RWPE2 (cell line): ENCODE results near the gene COL4A2.

ENCODE experiments used
- ATAC-seq: fragments of 200-7000 bp; cut with Tn5 transposase; 3 replicates; pipeline ENCODE4 v1.9.1; 2021; ENCODE audit warnings: low read depth
- DNase-seq: peaks from one replicate; pipeline ENCODE4 v3.0.0-alpha.2; 2020; ENCODE audit warnings: low spot score
- H3K27ac ChIP-seq: fragments of 450-650 bp; 2 replicates; pipeline ENCODE4 v1.5.1; 2017; ENCODE audit warnings: mild to moderate bottlenecking; ENCODE audit not compliant: poor library complexity, severe bottlenecking
- H3K27me3 ChIP-seq: fragments of 250-450 bp; sonication (Bioruptor Pico); 2 replicates; pipeline ENCODE4 v1.5.1; 2021; ENCODE audit warnings: mild to moderate bottlenecking, moderate library complexity; ENCODE audit not compliant: insufficient read depth, poor library complexity, severe bottlenecking
- H3K36me3 ChIP-seq: fragments of 250-450 bp; sonication (Bioruptor Pico); 2 replicates; pipeline ENCODE4 v1.5.1; 2020; ENCODE audit warnings: low read depth, mild to moderate bottlenecking, moderate library complexity
- H3K4me1 ChIP-seq: fragments of 250-450 bp; sonication (Bioruptor Pico); 2 replicates; pipeline ENCODE4 v1.5.1; 2021; ENCODE audit warnings: mild to moderate bottlenecking, moderate library complexity; ENCODE audit not compliant: insufficient read depth, poor library complexity, severe bottlenecking
- H3K4me3 ChIP-seq: fragments of 250-450 bp; sonication (Bioruptor Pico); 2 replicates; pipeline ENCODE4 v1.5.1; 2021; ENCODE audit warnings: mild to moderate bottlenecking, moderate library complexity; ENCODE audit not compliant: severe bottlenecking
- H3K9me3 ChIP-seq: fragments of 250-450 bp; sonication (Bioruptor Pico); 2 replicates; pipeline ENCODE4 v1.5.1; 2021; ENCODE audit warnings: mild to moderate bottlenecking, moderate library complexity; ENCODE audit not compliant: severe bottlenecking
- TF ChIP-seq, protein P1 (sequence below): fragments of 450-650 bp; IDR thresholded peaks from one replicate; pipeline ENCODE4 v1.5.1; 2017; ENCODE audit warnings: mild to moderate bottlenecking, moderate library complexity; ENCODE audit not compliant: poor library complexity, severe bottlenecking

Gene COL4A2

DNA sequence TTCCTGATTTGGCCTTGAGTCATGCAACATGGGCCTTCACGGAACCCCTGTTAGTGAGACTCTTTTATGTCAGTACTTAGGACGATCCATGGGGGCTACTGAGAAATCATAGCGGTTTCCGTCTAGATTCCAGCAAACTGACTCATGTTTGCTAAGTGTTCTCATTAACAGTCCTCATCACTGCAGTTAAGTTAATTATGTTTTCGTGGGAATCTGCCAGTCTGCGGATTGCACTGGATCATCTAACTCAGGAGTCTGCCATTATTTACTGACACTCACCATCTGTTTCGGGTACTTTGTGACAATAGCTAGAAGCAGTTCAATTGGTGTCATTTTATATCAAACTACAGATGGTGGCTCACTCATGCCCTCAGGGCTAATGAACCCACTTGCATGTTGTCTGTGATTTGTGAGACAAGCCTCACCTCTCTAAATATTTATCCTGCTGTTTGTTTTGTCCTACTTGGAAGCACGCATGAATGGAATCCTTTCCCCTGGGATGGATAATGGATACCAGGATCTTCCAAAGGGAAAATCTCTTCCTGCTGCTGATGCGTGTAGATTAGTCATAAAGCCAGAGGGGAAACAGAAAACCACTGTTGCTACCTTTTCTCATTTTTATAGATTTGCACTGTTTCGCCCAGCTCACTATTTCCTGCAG, 192.7 kb downstream of the COL4A2 start:
- H3K4me1 ChIP-seq = no peaks in the 10 kb centered on the region
- no peak overlapping the region for H3K4me3 ChIP-seq
- no peaks in the 10 kb centered on the region for H3K27me3 ChIP-seq
- H3K27ac ChIP-seq = no peak overlapping the region
- no peaks in the 10 kb centered on the region for H3K9me3 ChIP-seq
- DNase-seq (no peak), ATAC-seq (no peak)
- H3K36me3 ChIP-seq = peaks cover 82% of the 10 kb centered on the region
- TF ChIP-seq, protein P1, sequence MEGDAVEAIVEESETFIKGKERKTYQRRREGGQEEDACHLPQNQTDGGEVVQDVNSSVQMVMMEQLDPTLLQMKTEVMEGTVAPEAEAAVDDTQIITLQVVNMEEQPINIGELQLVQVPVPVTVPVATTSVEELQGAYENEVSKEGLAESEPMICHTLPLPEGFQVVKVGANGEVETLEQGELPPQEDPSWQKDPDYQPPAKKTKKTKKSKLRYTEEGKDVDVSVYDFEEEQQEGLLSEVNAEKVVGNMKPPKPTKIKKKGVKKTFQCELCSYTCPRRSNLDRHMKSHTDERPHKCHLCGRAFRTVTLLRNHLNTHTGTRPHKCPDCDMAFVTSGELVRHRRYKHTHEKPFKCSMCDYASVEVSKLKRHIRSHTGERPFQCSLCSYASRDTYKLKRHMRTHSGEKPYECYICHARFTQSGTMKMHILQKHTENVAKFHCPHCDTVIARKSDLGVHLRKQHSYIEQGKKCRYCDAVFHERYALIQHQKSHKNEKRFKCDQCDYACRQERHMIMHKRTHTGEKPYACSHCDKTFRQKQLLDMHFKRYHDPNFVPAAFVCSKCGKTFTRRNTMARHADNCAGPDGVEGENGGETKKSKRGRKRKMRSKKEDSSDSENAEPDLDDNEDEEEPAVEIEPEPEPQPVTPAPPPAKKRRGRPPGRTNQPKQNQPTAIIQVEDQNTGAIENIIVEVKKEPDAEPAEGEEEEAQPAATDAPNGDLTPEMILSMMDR = no peak

DNA sequence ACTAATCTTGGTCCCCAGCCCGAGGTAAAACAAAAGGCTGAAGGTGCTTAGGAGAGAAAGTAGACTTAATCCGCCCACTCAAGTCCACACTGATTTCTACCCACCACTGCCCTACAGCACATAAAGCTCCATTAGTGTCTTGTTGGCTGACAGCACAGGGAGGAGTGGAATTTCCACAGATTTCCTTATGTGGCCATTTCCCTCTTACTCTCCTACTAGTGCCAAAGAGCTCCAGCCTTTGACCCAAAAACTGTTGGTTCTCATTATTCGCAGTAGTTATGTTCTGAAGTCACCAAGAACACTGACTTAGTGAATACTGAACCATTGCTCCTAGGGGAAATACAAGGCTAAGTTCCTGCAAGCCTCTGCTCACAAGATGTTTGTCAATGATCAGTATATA, 193.3 kb downstream of the COL4A2 start:
- H3K4me1 ChIP-seq = no peaks in the 10 kb centered on the region
- H3K4me3 ChIP-seq = no peak overlapping the region
- no peak for ATAC-seq
- no peak for DNase-seq
- no peaks in the 10 kb centered on the region for H3K27me3 ChIP-seq
- no peak overlapping the region for H3K27ac ChIP-seq
- H3K9me3 ChIP-seq = no peaks in the 10 kb centered on the region
- H3K36me3 ChIP-seq = peaks cover 78% of the 10 kb centered on the region
- TF ChIP-seq, protein P1 = no peak

DNA sequence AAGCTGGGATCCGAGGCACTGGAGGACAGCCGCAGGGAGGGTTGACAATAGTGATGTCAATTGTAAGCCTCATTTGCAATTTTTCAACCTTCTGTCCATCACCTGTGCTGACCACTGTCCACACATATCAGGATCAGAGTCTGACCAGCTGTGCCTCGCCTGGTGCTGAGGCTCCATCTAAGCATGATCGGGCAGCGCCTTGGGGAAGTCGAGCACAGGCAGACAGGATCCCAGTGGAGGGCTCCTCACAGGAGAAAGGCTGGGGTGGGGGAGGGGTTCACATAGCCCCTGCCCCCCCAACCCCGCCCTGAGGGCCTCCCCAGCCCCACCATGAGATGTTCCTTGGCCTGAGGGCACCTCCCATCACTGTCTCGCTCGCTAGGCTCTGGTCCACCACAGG, 194.1 kb downstream of the COL4A2 start:
- Histone ChIP-seq H3K27me3 (no peaks in the 10 kb centered on the region), H3K9me3 (no peaks in the 10 kb centered on the region), H3K36me3 (peaks cover 69% of the 10 kb centered on the region), H3K4me1 (no peaks in the 10 kb centered on the region), H3K27ac (no peak overlapping the region), H3K4me3 (no peak overlapping the region)
- TF ChIP-seq, protein P1 = no peak
- ATAC-seq (no peak), DNase-seq (no peak)

DNA sequence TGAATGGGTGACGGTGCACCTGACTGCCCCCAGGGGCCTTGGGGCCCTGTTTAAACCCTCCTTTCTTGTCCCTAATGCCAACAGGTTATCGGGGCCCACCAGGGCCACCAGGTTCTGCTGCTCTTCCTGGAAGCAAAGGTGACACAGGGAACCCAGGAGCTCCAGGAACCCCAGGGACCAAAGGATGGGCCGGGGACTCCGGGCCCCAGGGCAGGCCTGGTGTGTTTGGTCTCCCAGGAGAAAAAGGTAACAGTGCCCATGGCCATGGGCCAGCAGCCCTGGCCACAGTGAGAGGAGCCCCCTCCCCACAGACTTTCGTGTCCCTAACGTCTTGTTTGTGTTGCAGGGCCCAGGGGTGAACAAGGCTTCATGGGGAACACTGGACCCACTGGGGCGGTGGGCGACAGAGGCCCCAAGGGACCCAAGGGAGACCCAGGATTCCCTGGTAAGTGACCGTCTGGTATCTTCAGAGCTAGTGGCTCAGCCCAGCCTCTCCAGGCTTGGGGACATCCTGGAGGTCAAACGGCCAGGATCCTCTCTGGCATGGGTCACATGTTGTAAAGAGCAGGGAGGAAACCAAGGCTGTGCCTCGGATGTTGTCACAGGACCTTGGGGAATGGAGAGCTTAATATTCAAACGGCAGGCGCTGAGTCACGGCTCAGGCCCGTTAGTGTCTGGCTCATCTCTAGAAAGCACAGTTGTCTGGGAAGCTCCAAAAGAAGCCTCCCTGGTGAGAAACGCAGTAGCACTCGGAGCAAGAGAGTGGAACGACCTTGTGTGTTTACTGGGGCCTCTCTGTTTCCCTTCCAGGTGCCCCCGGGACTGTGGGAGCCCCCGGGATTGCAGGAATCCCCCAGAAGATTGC, 196.2 kb downstream of the COL4A2 start:
- ATAC-seq = no peak
- H3K27ac ChIP-seq = no peak overlapping the region
- peaks cover 83% of the 10 kb centered on the region for H3K36me3 ChIP-seq

More for the DNA sequence above, 196.2 kb downstream of the COL4A2 start:
- DNase-seq = no peak
- Histone ChIP-seq H3K4me1 (no peaks in the 10 kb centered on the region), H3K9me3 (no peaks in the 10 kb centered on the region), H3K4me3 (no peak overlapping the region), H3K27me3 (no peaks in the 10 kb centered on the region)
- TF ChIP-seq, protein P1 = no peak
